Liver (tissue), 9 donors: ENCODE measurements around the gene CD109. TPM values are rescaled to one million over a fixed set of nuclear protein-coding genes. Genes with fewer than 3 reads are reported as not detected.

Experiments
- DNase-seq: peaks from one replicate; pipeline ENCODE4 v3.0.0-alpha.2; 2017; ENCODE audit warnings: low spot score
- H3K27ac ChIP-seq, 2 donors: one replicate each; pipeline ENCODE4 v1.7.0; 2013; ENCODE audit warnings: inconsistent platforms in 2 of 2, low read length in 2 of 2, control low read depth in 1 of 2, low read depth in 1 of 2, mild to moderate bottlenecking in 1 of 2
- H3K27me3 ChIP-seq, 4 donors: one replicate each; pipeline versions ENCODE4 v1.6.1 to v1.7.0; 2013; ENCODE audit warnings: low read length in 3 of 4, inconsistent platforms in 1 of 4, mild to moderate bottlenecking in 1 of 4, moderate library complexity in 1 of 4; ENCODE audit not compliant: control insufficient read depth in 4 of 4, insufficient read depth in 4 of 4
- H3K36me3 ChIP-seq, 4 donors: one replicate each; pipeline versions ENCODE4 v1.6.1 to v1.7.0; 2013; ENCODE audit warnings: low read length in 3 of 4, mild to moderate bottlenecking in 3 of 4, low read depth in 1 of 4, moderate library complexity in 1 of 4; ENCODE audit not compliant: control insufficient read depth in 4 of 4, insufficient read depth in 3 of 4
- H3K4me1 ChIP-seq, 4 donors: one replicate each; pipeline versions ENCODE4 v1.6.1 to v1.7.0; 2013; ENCODE audit warnings: low read length in 3 of 4, mild to moderate bottlenecking in 3 of 4, moderate library complexity in 1 of 4; ENCODE audit not compliant: control insufficient read depth in 4 of 4, insufficient read depth in 4 of 4
- H3K4me3 ChIP-seq, 3 donors: one replicate each; pipeline versions ENCODE4 v1.6.1 to v1.7.0; 2013; ENCODE audit warnings: low read length in 3 of 3, control low read depth in 1 of 3, low read depth in 1 of 3, mild to moderate bottlenecking in 1 of 3
- H3K9ac ChIP-seq, 2 donors: one replicate each; pipeline ENCODE4 v1.7.0; 2013; ENCODE audit warnings: low read length in 2 of 2, mild to moderate bottlenecking in 2 of 2, moderate library complexity in 2 of 2, control low read depth in 1 of 2, low read depth in 1 of 2
- H3K9me3 ChIP-seq, 4 donors: one replicate each; pipeline versions ENCODE4 v1.6.1 to v1.7.0; 2013; ENCODE audit warnings: low read length in 3 of 4; ENCODE audit not compliant: control insufficient read depth in 4 of 4
- FOXA1 ChIP-seq: IDR thresholded peaks from 2 replicates; pipeline ENCODE4 v1.6.1; 2016; ENCODE audit warnings: antibody characterized with exemption
- FOXA2 ChIP-seq: IDR thresholded peaks from 2 replicates; pipeline ENCODE4 v1.6.1; 2016; ENCODE audit warnings: antibody characterized with exemption
- HNF4G ChIP-seq: IDR thresholded peaks from 2 replicates; pipeline ENCODE4 v1.6.1; 2016; ENCODE audit warnings: antibody characterized with exemption
- NR2F2 ChIP-seq: IDR thresholded peaks from 2 replicates; pipeline ENCODE4 v1.6.1; 2016; ENCODE audit warnings: antibody characterized with exemption
- RXRA ChIP-seq, 2 donors: IDR thresholded peaks; 2 replicates each; pipeline ENCODE4 v1.6.1; 2017 to 2018; ENCODE audit warnings: antibody characterized with exemption in 2 of 2, mild to moderate bottlenecking in 1 of 2
- SP1 ChIP-seq: IDR thresholded peaks from 2 replicates; pipeline ENCODE4 v1.6.1; 2018; ENCODE audit warnings: antibody characterized with exemption, mild to moderate bottlenecking
- TAF1 ChIP-seq: conservative IDR thresholded peaks from 2 replicates; pipeline ENCODE4 v1.6.1; 2016; ENCODE audit warnings: antibody characterized with exemption, mild to moderate bottlenecking
- YY1 ChIP-seq: IDR thresholded peaks from 2 replicates; pipeline ENCODE4 v1.6.1; 2016; ENCODE audit warnings: antibody characterized with exemption, mild to moderate bottlenecking
- WGBS: extraction: QIAGEN DNeasy Blood & Tissue Kit; methylation state at CpG from one replicate; pipeline ENCODE4 v1.1.7; 2013; 5-methylcytosine and 5-hydroxymethylcytosine counted together
- polyA plus RNA-seq, 2 donors: library from polyadenylated mRNA; stranded (reverse) in 1 of 2; unstranded in 1 of 2; fragments of 200-250 nt in 1 of 2; fragments of >200 nt in 1 of 2; fragmentation: Nextera tagmentation in 1 of 2; extraction: Ambion mirVana in 1 of 2; gene quantifications; one replicate each; pipeline versions ENCODE4 v1.2.1 to v1.2.3, GENCODE V29; 2013 to 2015
- total RNA-seq, 2 donors: library from RNA; depleted of rRNA; stranded (reverse); fragments of >200 nt; gene quantifications; one replicate each; pipeline ENCODE4 v1.2.3, GENCODE V29; 2014
- TF ChIP-seq, protein P1 (sequence below): IDR thresholded peaks from 2 replicates; pipeline ENCODE4 v1.6.1; 2016; ENCODE audit warnings: antibody characterized with exemption
- TF ChIP-seq, protein P2 (sequence below): IDR thresholded peaks from 2 replicates; pipeline ENCODE4 v1.6.1; 2016; ENCODE audit warnings: antibody characterized with exemption
- TF ChIP-seq, protein P3 (sequence below): IDR thresholded peaks from 2 replicates; pipeline ENCODE4 v1.6.1; 2016; ENCODE audit warnings: antibody characterized with exemption
- TF ChIP-seq, protein P4 (sequence below): fragments of 150-350 bp; IDR thresholded peaks from 2 replicates; pipeline ENCODE4 v1.5.1; 2017; ENCODE audit warnings: improper control_type of control experiment, low read depth, low read length; ENCODE audit not compliant: missing input control
- TF ChIP-seq, protein P5 (sequence below): IDR thresholded peaks from 2 replicates; pipeline ENCODE4 v1.6.1; 2016; ENCODE audit warnings: antibody characterized with exemption, mild to moderate bottlenecking
- donor health status: healthy.
- donor health status: healthy.
- donor health status: healthy.
- donor health status: healthy.
- donor health status: healthy.

CD109 gene
- total and polyA plus RNA-seq, 4 donors: 0.18 to 2.0 (median 0.32) TPM

- H3K9me3 ChIP-seq: no peaks in the 10 kb centered on the region
- 79% methylated on average over 3 of the region's 3 CpGs for WGBS
- H3K9ac ChIP-seq: no peak overlapping the region
- no peak overlapping the region for H3K27ac ChIP-seq
- TF ChIP-seq TAF1: no peak
- DNase-seq: no peak
- no peak overlapping the region for H3K4me3 ChIP-seq
- H3K27me3 ChIP-seq: no peaks in the 10 kb centered on the region
- H3K36me3 ChIP-seq: no peaks in the 10 kb centered on the region
- no peaks in the 10 kb centered on the region for H3K4me1 ChIP-seq
These were observed 47.1 kb downstream of the CD109 start for GRCh38 chr6:73743081-73743480.

DNA sequence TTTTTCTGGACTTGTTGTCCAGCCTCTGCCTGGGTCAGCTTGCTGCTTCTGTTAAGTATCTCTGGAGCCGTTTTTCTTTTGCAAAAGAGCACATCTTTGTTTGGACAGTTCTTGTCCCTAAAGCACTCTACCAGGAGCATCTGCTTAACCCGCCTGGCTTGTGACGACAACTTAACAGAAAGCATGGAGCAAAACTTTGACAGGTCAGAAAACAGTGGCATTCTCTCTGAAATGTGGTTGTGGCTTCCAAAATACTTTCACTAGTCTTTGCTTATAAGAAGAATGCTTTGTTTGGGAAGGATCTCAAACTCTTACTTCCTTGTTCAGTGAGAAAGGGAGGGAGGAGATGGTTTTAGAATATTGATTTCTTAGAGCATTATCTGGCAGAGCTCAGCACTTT, 47.6 kb downstream of the CD109 start:
- Histone ChIP-seq H3K9me3 (no peaks in the 10 kb centered on the region), H3K27ac (no peak overlapping the region), H3K27me3 (no peaks in the 10 kb centered on the region), H3K9ac (no peak overlapping the region), H3K4me1 (no peaks in the 10 kb centered on the region), H3K4me3 (no peak overlapping the region), H3K36me3 (no peaks in the 10 kb centered on the region)
- TF ChIP-seq, protein P1, sequence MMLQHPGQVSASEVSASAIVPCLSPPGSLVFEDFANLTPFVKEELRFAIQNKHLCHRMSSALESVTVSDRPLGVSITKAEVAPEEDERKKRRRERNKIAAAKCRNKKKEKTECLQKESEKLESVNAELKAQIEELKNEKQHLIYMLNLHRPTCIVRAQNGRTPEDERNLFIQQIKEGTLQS: no peak
- TF ChIP-seq, protein P2, sequence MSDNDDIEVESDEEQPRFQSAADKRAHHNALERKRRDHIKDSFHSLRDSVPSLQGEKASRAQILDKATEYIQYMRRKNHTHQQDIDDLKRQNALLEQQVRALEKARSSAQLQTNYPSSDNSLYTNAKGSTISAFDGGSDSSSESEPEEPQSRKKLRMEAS: no peak
- DNase-seq: no peak
- WGBS: 75% methylated on average over 3 of the region's 3 CpGs

GRCh38 chr6:73746787-73747186, 50.8 kb downstream of the CD109 start:
- H3K27ac ChIP-seq: no peak overlapping the region

More at GRCh38 chr6:73746787-73747186, 50.8 kb downstream of the CD109 start:
- TF ChIP-seq, protein P2: no peak
- no peak for TF ChIP-seq YY1
- TF ChIP-seq, protein P3, sequence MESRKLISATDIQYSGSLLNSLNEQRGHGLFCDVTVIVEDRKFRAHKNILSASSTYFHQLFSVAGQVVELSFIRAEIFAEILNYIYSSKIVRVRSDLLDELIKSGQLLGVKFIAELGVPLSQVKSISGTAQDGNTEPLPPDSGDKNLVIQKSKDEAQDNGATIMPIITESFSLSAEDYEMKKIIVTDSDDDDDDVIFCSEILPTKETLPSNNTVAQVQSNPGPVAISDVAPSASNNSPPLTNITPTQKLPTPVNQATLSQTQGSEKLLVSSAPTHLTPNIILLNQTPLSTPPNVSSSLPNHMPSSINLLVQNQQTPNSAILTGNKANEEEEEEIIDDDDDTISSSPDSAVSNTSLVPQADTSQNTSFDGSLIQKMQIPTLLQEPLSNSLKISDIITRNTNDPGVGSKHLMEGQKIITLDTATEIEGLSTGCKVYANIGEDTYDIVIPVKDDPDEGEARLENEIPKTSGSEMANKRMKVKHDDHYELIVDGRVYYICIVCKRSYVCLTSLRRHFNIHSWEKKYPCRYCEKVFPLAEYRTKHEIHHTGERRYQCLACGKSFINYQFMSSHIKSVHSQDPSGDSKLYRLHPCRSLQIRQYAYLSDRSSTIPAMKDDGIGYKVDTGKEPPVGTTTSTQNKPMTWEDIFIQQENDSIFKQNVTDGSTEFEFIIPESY: no peak
- TF ChIP-seq RXRA (IDR thresholded peaks at IDR 0.05): no peak
- TF ChIP-seq FOXA2: no peak
- TF ChIP-seq, protein P1: no peak
- TF ChIP-seq HNF4G: no peak
- no peak for TF ChIP-seq NR2F2
- no peak for TF ChIP-seq TAF1
- TF ChIP-seq SP1: no peak
- TF ChIP-seq, protein P4, sequence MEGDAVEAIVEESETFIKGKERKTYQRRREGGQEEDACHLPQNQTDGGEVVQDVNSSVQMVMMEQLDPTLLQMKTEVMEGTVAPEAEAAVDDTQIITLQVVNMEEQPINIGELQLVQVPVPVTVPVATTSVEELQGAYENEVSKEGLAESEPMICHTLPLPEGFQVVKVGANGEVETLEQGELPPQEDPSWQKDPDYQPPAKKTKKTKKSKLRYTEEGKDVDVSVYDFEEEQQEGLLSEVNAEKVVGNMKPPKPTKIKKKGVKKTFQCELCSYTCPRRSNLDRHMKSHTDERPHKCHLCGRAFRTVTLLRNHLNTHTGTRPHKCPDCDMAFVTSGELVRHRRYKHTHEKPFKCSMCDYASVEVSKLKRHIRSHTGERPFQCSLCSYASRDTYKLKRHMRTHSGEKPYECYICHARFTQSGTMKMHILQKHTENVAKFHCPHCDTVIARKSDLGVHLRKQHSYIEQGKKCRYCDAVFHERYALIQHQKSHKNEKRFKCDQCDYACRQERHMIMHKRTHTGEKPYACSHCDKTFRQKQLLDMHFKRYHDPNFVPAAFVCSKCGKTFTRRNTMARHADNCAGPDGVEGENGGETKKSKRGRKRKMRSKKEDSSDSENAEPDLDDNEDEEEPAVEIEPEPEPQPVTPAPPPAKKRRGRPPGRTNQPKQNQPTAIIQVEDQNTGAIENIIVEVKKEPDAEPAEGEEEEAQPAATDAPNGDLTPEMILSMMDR: no peak
- no peak for TF ChIP-seq FOXA1
- TF ChIP-seq, protein P5, sequence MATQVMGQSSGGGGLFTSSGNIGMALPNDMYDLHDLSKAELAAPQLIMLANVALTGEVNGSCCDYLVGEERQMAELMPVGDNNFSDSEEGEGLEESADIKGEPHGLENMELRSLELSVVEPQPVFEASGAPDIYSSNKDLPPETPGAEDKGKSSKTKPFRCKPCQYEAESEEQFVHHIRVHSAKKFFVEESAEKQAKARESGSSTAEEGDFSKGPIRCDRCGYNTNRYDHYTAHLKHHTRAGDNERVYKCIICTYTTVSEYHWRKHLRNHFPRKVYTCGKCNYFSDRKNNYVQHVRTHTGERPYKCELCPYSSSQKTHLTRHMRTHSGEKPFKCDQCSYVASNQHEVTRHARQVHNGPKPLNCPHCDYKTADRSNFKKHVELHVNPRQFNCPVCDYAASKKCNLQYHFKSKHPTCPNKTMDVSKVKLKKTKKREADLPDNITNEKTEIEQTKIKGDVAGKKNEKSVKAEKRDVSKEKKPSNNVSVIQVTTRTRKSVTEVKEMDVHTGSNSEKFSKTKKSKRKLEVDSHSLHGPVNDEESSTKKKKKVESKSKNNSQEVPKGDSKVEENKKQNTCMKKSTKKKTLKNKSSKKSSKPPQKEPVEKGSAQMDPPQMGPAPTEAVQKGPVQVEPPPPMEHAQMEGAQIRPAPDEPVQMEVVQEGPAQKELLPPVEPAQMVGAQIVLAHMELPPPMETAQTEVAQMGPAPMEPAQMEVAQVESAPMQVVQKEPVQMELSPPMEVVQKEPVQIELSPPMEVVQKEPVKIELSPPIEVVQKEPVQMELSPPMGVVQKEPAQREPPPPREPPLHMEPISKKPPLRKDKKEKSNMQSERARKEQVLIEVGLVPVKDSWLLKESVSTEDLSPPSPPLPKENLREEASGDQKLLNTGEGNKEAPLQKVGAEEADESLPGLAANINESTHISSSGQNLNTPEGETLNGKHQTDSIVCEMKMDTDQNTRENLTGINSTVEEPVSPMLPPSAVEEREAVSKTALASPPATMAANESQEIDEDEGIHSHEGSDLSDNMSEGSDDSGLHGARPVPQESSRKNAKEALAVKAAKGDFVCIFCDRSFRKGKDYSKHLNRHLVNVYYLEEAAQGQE: no peak
- no peak overlapping the region for H3K4me3 ChIP-seq
- no peaks in the 10 kb centered on the region for H3K9me3 ChIP-seq
- no peaks in the 10 kb centered on the region for H3K27me3 ChIP-seq
- no peaks in the 10 kb centered on the region for H3K36me3 ChIP-seq
- WGBS: 70% methylated on average over 1 of the region's 1 CpG
- H3K4me1 ChIP-seq: no peaks in the 10 kb centered on the region
- H3K9ac ChIP-seq: no peak overlapping the region
- no peak for DNase-seq
